ENCODE measurements around the gene ABLIM1.

The ABLIM1 gene

DNA sequence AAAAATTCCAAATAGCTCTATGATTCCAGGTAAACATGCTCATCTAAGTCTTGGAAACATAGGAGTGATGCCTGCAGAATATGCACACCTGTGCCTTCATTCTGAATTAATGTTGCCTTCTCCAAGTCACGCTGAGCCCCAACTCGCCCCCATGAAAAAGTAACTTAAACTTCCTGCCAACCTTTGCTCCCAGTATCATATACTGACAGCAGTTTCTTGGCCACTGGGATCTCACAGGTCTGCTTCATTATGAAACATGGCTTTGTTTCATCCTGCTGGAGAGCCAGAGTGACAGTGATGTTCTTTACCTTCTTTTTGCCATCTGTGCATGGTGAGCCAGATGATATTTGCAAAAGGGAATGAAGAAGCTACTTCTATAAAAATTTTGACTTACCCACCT is 34.9 kb downstream of the ABLIM1 start:
- in situ Hi-C loops (cut with MboI; ENCODE audit: low pct_unique_long_range_greater_than_20kb, low sequenced_read_pairs, unreplicated experiment) = no loop called here
- TF ChIP-seq CTCF (IDR thresholded peaks at IDR 0.05; ENCODE audit: extremely low read depth, insufficient read depth, missing control alignments) = no peak
- DNase-seq (ENCODE audit: low spot score) = no peak

DNA sequence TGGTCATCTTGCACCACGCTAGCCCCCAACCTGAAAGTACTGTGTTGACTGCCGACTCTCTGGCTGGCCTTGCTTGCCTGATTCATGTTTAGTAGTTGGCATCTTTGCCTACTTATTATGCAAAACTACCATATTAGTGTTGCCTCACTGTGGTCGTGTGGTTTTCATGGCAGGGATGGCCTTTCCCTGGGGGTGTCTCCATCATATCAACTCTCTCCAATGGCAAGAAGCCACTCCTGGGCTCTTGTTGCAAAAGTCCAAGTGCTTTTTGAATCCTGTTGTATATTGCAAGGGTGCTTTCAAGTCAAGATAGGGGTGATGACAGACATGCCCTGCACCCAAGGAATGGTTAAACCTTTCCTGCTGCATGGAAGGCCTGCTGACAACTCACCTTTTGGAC is 39.4 kb downstream of the ABLIM1 start:
- in situ Hi-C loops (cut with MboI; ENCODE audit: low pct_unique_long_range_greater_than_20kb, low sequenced_read_pairs, unreplicated experiment) = no loop called here
- TF ChIP-seq CTCF (IDR thresholded peaks at IDR 0.05; ENCODE audit: extremely low read depth, insufficient read depth, missing control alignments) = no peak
- DNase-seq (ENCODE audit: low spot score) = no peak

DNA sequence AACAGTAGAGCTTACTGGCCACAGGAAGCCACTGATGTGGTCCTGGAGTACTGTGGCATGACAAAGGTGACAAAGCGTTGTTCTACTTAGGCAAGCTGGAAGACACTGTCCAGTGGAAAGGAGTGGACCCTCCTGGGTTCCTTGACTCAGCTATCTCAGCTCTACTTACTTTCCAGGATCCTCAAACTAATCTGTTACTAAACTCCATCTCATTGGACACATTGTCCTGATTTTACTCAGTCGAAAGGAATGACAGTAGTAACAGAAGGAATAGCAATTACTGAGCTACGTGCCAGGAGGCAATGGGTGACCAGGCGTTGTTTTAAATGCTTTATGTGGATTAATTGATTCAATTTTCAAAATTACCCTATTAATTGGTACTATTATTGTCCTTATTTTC is 41.6 kb downstream of the ABLIM1 start:
- DNase-seq (ENCODE audit: low spot score) = no peak
- TF ChIP-seq CTCF (IDR thresholded peaks at IDR 0.05; ENCODE audit: extremely low read depth, insufficient read depth, missing control alignments) = no peak
- in situ Hi-C loops (cut with MboI; ENCODE audit: low pct_unique_long_range_greater_than_20kb, low sequenced_read_pairs, unreplicated experiment) = no loop called here

- DNase-seq (ENCODE audit: low spot score) = no peak
- no peak for TF ChIP-seq CTCF (IDR thresholded peaks at IDR 0.05; ENCODE audit: extremely low read depth, insufficient read depth, missing control alignments)
- in situ Hi-C loops (cut with MboI; ENCODE audit: low pct_unique_long_range_greater_than_20kb, low sequenced_read_pairs, unreplicated experiment) = no loop called here
These were observed 42.0 kb downstream of the ABLIM1 start for GRCh38 chr10:114616103-114616502.

DNA sequence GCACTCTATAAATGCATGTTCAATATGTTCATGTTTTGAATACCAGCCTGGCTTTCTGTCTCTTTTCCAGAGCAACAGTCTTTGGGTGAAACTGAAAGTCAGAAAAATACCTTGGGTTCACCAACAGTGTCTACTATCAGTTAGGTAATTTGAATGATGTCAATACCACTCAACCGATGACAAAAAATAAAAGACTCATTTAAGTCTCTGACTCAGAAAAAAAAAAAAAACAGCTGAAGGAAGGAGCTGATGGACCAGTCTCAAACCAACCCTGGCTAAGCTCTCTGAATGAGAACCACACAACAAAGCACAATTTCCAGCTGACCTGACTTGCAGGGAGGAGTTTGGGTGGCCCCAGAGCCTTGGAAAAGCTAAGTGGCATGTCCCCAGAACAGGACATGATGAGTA is 42.5 kb downstream of the ABLIM1 start:
- TF ChIP-seq CTCF (IDR thresholded peaks at IDR 0.05; ENCODE audit: extremely low read depth, insufficient read depth, missing control alignments) = no peak
- peak; percentile 68 for DNase-seq (ENCODE audit: low spot score)
- in situ Hi-C loops (cut with MboI; ENCODE audit: low pct_unique_long_range_greater_than_20kb, low sequenced_read_pairs, unreplicated experiment) = no loop called here

- TF ChIP-seq CTCF (IDR thresholded peaks at IDR 0.05; ENCODE audit: extremely low read depth, insufficient read depth, missing control alignments) = no peak
- in situ Hi-C loops (cut with MboI; ENCODE audit: low pct_unique_long_range_greater_than_20kb, low sequenced_read_pairs, unreplicated experiment) = no loop called here
- no peak for DNase-seq (ENCODE audit: low spot score)
These were observed 44.7 kb downstream of the ABLIM1 start for GRCh38 chr10:114613237-114613979.

Data from GM13977 (cell line).